ENCODE data around the gene PDK2. TPM values are rescaled to one million over a fixed set of nuclear protein-coding genes. Genes with fewer than 3 reads are reported as not detected.

PDK2 gene
- total and polyA plus RNA-seq, 9 of the 15 experiments (the other 6 are each of a cell fraction or from before 2014, with no cell fraction given), result 0.03 to 2.5 (median 1.4) TPM

DNA sequence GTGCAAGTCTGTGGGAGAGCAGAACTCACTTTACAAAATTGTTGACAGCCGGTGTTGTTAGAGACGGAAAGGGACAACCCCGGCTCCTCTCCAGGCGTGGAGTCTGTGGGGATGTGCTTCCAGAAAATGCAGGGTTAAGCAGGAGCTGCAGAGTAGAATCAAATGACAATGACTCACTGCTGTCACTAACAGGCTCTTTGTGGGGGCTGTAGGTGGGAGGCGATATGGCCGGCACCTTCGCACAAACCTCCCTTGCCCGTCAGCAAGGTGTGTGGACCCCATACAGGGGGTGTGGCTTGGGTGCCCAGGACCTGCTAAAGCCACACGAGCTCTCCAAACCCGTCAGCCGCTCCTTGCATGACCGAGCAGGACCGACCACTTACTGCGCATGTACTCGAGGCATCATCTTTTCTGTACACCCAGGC is 5.8 kb downstream of the PDK2 start (continued):
- TF ChIP-seq, protein P1, sequence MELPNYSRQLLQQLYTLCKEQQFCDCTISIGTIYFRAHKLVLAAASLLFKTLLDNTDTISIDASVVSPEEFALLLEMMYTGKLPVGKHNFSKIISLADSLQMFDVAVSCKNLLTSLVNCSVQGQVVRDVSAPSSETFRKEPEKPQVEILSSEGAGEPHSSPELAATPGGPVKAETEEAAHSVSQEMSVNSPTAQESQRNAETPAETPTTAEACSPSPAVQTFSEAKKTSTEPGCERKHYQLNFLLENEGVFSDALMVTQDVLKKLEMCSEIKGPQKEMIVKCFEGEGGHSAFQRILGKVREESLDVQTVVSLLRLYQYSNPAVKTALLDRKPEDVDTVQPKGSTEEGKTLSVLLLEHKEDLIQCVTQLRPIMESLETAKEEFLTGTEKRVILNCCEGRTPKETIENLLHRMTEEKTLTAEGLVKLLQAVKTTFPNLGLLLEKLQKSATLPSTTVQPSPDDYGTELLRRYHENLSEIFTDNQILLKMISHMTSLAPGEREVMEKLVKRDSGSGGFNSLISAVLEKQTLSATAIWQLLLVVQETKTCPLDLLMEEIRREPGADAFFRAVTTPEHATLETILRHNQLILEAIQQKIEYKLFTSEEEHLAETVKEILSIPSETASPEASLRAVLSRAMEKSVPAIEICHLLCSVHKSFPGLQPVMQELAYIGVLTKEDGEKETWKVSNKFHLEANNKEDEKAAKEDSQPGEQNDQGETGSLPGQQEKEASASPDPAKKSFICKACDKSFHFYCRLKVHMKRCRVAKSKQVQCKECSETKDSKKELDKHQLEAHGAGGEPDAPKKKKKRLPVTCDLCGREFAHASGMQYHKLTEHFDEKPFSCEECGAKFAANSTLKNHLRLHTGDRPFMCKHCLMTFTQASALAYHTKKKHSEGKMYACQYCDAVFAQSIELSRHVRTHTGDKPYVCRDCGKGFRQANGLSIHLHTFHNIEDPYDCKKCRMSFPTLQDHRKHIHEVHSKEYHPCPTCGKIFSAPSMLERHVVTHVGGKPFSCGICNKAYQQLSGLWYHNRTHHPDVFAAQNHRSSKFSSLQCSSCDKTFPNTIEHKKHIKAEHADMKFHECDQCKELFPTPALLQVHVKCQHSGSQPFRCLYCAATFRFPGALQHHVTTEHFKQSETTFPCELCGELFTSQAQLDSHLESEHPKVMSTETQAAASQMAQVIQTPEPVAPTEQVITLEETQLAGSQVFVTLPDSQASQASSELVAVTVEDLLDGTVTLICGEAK (IDR thresholded peaks at IDR 0.05), result no peak
- TF ChIP-seq, protein P1 (CRISPR knock-in tag; IDR thresholded peaks at IDR 0.05), result no peak
- no peak for TF ChIP-seq CBX1 (IDR thresholded peaks at IDR 0.05; ENCODE audit: low read depth)
- TF ChIP-seq FOXK1 (CRISPR knock-in tag; IDR thresholded peaks at IDR 0.05; ENCODE audit: borderline replicate concordance), result 0 out of 2 replicates have a peak, but pooled peaks have one; percentile 8
- peak; percentile 80 for TF ChIP-seq FOSL1 (tag; conservative IDR thresholded peaks at IDR 0.05)
- TF ChIP-seq ATF3 (IDR thresholded peaks at IDR 0.05), result peak; percentile 43
- TF ChIP-seq ATF3 (CRISPR knock-in tag; conservative IDR thresholded peaks at IDR 0.05), result no peak
- TF ChIP-seq OTX1 (CRISPR knock-in tag; IDR thresholded peaks at IDR 0.05), result no peak
- TF ChIP-seq MTA1 (IDR thresholded peaks at IDR 0.05; ENCODE audit: borderline replicate concordance), result no peak
- no peak for TF ChIP-seq CHD2 (IDR thresholded peaks at IDR 0.05; ENCODE audit: low read depth, low read length)
- no peak for TF ChIP-seq ZNF589 (CRISPR knock-in tag; IDR thresholded peaks at IDR 0.05; ENCODE audit: low read depth)
- peak in 1 of 2 experiments; percentile 9; a peak in 2 of 4 replicates for TF ChIP-seq MAZ (CRISPR knock-in tag; conservative IDR thresholded peaks at IDR 0.05 in 1 of 2, IDR thresholded peaks at IDR 0.05 in 1 of 2)
- TF ChIP-seq ETV5 (CRISPR knock-in tag; IDR thresholded peaks at IDR 0.05; ENCODE audit: low read depth), result no peak
- 0 out of 2 replicates have a peak, but pooled peaks have one; percentile 7 for TF ChIP-seq DPF2 (IDR thresholded peaks at IDR 0.05)

Measured in K562 (cell line).